D721Med (cell line): ENCODE results near the gene B9D1.

Experiments
- DNase-seq: peaks from one replicate; pipeline ENCODE4 v3.0.0; 2011; ENCODE audit warnings: low spot score; ENCODE audit not compliant: insufficient read length
- FAIRE-seq: peaks from 2 replicates; lab custom pipeline; 2011; peaks lifted over from hg19 to GRCh38; lab: Jason Lieb, UNC
- CTCF ChIP-seq: IDR thresholded peaks from 2 replicates; pipeline ENCODE4 v1.5.1; 2012; ENCODE audit warnings: mild to moderate bottlenecking, control low read depth; ENCODE audit not compliant: insufficient read depth; ENCODE audit errors: missing control alignments

B9D1 gene

GRCh38 chr17:19334331-19334730 is 28.2 kb downstream of the B9D1 start:
- TF ChIP-seq CTCF = no peak
- no peak for DNase-seq
- FAIRE-seq = no peak

GRCh38 chr17:19333736-19334290 is 28.7 kb downstream of the B9D1 start:
- FAIRE-seq (no peak), DNase-seq (no peak)
- TF ChIP-seq CTCF = no peak

DNA sequence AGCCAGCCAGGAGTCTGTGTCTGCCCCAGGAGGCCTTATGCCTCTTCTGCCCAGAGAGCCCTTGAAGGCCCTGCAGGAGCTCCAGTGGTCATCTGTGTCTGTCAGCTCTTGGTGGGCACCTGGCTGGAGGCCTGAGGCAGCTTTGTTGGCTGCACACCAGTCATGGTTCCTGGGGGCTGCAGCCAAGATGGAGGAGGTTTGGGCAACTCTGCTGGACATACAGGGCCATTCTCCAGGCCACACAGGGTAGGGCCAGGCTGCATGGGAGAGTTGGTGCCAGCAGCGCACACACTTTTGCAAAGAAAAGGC is 29.4 kb downstream of the B9D1 start:
- no peak for FAIRE-seq
- TF ChIP-seq CTCF = no peak
- DNase-seq = no peak

GRCh38 chr17:19332371-19333131 is 30.0 kb downstream of the B9D1 start:
- DNase-seq (no peak), FAIRE-seq (no peak)
- TF ChIP-seq CTCF = no peak

DNA sequence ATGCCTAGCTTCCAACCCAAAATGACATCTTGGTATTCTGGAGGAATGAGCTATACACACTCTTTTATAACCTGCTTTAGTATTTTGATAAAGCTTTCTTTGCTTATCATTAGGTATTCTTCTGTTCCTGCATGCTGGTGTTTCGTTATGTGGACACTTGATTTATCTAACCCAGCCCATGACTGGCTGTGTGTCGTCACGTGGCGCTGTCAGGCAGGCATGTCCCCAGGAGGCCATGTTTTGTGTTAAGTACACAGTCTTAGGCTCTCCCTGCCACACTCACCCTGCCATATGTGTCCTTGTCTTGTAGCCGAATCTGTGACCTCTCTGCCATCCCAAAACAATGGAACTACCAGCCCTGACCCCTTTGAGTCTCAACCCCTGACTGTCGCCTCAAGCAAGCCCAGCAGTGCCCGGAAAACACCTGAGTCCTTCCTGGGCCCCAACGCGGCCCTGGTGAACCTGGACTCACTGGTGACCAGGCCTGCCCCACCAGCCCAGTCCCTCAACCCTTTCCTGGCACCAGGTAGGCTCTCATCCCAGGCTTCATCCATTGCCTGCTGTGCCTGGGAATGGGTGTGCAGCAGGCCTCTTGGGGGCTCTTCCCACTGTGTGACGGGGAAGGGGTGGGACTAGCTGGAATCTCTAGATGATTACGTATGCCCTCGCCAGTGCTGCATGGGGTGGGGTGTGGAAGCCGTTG is 30.8 kb downstream of the B9D1 start:
- no peak for TF ChIP-seq CTCF
- FAIRE-seq = no peak
- DNase-seq = no peak

DNA sequence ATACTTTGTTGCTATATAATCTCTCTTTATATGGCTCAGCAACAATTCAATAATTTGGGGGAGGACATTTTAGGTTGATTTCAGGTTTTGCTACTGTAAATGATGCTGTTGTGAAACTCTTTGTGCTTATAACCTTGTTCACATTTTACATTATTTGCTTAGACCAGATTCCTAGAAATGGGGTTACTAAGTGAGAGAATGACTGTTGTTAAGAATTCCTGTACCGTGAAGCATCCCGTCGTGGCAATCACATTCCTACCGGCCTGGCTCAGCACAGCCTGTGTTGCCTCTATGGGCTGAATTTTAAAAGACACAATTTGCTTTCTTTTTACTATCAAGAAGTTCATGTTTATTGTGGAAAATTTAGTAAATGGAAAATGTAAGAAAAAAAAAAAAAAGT is 31.4 kb downstream of the B9D1 start:
- TF ChIP-seq CTCF = no peak
- no peak for FAIRE-seq
- no peak for DNase-seq

DNA sequence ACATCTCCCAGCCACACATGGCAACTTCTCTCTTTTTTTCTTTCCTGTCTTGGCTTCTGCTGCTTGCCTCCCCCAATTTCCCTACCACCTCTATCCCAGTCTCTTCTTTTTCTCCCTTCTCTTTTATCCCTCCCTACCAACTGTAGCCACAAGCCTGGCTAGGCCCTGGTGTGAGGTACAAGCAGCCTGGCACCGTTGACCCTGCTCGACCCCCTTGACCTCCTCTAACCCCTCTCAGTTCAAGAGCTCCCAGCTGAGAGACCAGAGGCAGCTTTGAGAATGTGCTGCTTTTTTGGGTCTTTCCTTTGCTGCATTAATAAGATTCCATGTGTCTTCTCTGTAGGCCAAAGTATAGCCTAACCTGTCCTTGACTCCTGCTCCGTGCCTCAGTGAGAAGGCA is 32.3 kb downstream of the B9D1 start:
- no peak for TF ChIP-seq CTCF
- FAIRE-seq = no peak

More for the DNA sequence above, 32.3 kb downstream of the B9D1 start:
- DNase-seq = no peak
